ENCODE results near the gene HDAC7.

HDAC7 gene

DNA sequence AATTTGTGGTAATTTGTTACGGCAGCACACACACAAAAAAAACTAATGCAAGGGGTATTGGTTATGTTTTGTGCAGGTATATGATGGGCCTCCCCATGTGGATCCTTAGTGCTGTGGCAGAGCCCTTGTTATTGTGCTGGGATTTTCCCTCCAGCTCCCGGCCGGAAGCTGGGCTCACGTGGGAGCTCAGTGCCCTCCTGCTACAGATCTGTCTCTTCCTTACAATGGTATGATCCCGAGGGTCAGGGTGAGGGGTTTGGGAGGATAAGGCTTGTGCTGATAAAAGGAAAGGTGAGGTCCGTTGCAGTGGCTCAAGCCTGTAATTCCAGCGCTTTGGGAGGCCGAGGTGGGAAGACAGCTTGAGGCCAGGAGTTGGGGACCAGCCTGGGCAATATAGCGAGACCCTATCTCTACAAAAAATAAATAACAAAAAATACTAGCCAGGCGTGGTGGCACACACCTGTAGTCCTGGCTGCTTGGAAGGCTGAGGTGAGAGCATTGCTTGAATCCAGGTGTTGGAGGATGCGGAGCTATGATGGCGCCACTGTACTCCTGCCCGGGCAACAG lies 47.5 kb downstream of the HDAC7 start:
- Mint-ChIP-seq H3K36me3 (ENCODE audit: low read depth) (no peaks in the 10 kb centered on the region), H3K9me3 (no peaks in the 10 kb centered on the region), H3K4me3 (peak overlapping the region; percentile 78), H3K27ac (peak overlapping the region; percentile 78), H3K27me3 (ENCODE audit: low read depth) (peaks cover 13% of the 10 kb centered on the region), H3K4me1 (ENCODE audit: low read depth) (peaks cover 34% of the 10 kb centered on the region)

- Mint-ChIP-seq H3K4me1 (ENCODE audit: low read depth) (peaks cover 28% of the 10 kb centered on the region), H3K4me3 (peak overlapping the region; percentile 14), H3K27ac (no peak overlapping the region), H3K36me3 (ENCODE audit: low read depth) (no peaks in the 10 kb centered on the region), H3K27me3 (ENCODE audit: low read depth) (peaks cover 13% of the 10 kb centered on the region), H3K9me3 (no peaks in the 10 kb centered on the region)
These were observed 48.4 kb downstream of the HDAC7 start for GRCh38 chr12:47771304-47771703.

GRCh38 chr12:47770086-47770726 lies 49.5 kb downstream of the HDAC7 start:
- no peak overlapping the region for H3K4me3 Mint-ChIP-seq
- peaks cover 18% of the 10 kb centered on the region for H3K27me3 Mint-ChIP-seq (ENCODE audit: low read depth)
- H3K27ac Mint-ChIP-seq, result no peak overlapping the region
- no peaks in the 10 kb centered on the region for H3K9me3 Mint-ChIP-seq
- peaks cover 19% of the 10 kb centered on the region for H3K4me1 Mint-ChIP-seq (ENCODE audit: low read depth)
- no peaks in the 10 kb centered on the region for H3K36me3 Mint-ChIP-seq (ENCODE audit: low read depth)

DNA sequence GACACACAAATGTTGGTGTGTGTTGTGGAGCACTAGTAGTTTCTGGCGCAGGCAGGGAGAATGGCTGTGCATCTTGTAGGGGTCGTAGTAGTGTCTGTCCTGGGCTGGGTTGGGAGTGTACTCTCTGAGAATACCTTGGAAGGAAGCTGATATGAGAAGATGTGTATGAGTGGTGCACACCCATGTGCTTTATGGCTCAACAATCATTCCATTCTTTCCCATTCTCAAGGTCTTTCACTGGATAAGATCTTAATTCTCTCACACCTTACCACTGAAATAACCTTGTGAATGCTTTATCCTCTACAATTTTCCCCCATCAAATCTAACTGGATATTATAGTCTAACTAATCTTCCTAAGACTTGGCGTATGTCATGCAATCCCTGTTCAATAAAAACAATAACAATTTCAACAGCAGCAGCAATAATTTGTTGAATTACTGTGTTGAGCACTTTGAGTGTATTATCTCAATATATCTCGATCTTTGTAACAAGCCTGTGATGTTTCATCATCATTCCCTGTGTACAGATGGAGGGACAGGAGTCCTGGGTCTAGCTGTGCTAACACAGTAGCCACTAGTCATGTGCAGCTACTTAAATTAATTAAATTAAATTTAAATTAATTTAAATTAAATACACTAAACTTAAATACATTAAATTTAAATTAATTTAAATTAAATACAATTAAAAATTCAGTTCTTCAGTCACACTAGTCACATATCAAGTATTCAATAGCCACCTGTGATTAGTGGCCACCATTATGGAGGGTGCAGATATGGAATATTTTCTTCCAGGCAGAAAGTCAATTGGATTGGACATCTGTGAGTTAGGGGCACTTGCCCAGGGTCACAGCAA lies 50.2 kb downstream of the HDAC7 start:
- Mint-ChIP-seq H3K4me3 (no peak overlapping the region), H3K36me3 (ENCODE audit: low read depth) (no peaks in the 10 kb centered on the region), H3K9me3 (no peaks in the 10 kb centered on the region), H3K4me1 (ENCODE audit: low read depth) (peaks cover 16% of the 10 kb centered on the region), H3K27me3 (ENCODE audit: low read depth) (peaks cover 18% of the 10 kb centered on the region), H3K27ac (no peak overlapping the region)

DNA sequence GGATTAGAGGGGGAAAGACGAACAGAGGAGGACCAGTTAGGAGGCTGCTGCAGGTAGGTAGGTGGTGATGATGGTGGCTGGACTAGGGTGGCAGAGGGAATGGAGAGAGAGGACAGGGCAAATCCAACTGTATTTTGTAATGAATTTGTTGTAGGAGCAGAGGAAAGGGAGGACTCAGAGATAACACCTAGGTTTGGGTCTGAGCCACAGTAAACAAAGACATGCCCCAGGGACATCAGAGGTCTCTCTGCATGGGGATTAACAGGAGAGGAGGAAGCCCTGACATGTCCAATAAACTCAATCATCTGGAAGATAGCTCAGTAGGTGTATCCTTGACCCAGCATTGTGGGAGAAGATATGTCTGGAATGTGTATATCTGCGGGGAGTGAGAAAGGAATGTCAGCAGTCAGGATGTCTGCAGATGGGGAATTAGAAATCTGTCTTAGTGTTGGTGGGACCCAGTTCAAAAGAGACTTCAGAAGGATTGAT lies 51.3 kb downstream of the HDAC7 start:
- Mint-ChIP-seq H3K27me3 (ENCODE audit: low read depth) (peaks cover 18% of the 10 kb centered on the region), H3K4me1 (ENCODE audit: low read depth) (peaks cover 8% of the 10 kb centered on the region), H3K9me3 (no peaks in the 10 kb centered on the region), H3K36me3 (ENCODE audit: low read depth) (no peaks in the 10 kb centered on the region), H3K4me3 (no peak overlapping the region), H3K27ac (no peak overlapping the region)

GRCh38 chr12:47767216-47767724 lies 52.4 kb downstream of the HDAC7 start:
- no peak overlapping the region for H3K27ac Mint-ChIP-seq
- H3K27me3 Mint-ChIP-seq (ENCODE audit: low read depth), result peaks cover 14% of the 10 kb centered on the region
- no peaks in the 10 kb centered on the region for H3K9me3 Mint-ChIP-seq
- H3K4me3 Mint-ChIP-seq, result no peak overlapping the region
- peaks cover 5% of the 10 kb centered on the region for H3K4me1 Mint-ChIP-seq (ENCODE audit: low read depth)
- no peaks in the 10 kb centered on the region for H3K36me3 Mint-ChIP-seq (ENCODE audit: low read depth)

DNA sequence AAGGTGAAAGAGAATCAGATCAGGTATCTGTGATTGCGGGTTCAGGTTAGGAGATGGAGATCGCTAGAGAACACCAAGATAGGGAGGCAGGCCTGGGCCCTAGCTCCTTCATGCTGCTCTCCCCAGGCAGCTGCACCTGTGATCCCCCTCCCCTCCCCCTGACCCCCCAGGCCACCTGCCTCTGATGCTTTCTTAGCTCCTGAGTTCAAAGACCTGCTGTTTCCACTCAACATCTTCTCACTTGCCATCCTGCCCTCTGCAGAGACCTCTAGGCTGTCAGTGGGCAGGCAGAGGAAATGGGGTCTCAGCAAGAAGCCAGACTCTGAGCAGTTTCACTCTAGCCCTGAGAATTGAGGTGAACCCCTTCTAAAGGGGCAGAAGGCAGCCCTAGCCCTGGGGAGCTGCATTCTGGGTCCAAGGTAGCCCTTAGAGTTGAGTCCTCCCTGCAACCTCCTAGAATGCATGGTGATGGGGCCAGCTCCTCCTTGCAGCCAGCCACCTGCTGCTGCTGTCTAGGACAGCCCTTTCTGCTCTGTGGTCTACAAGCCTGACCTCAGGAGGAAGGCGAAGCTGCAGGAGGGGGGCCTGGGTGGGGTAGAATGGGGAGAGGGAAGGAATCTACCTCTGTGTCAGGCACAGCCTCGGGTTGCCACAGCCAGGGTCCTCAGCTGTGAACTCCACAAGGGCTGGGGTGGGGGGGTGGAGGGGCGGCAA lies 53.0 kb downstream of the HDAC7 start:
- Mint-ChIP-seq H3K27me3 (ENCODE audit: low read depth) (peaks cover 10% of the 10 kb centered on the region), H3K36me3 (ENCODE audit: low read depth) (no peaks in the 10 kb centered on the region), H3K4me3 (no peak overlapping the region), H3K9me3 (no peaks in the 10 kb centered on the region), H3K4me1 (ENCODE audit: low read depth) (peaks cover 3% of the 10 kb centered on the region), H3K27ac (no peak overlapping the region)

DNA sequence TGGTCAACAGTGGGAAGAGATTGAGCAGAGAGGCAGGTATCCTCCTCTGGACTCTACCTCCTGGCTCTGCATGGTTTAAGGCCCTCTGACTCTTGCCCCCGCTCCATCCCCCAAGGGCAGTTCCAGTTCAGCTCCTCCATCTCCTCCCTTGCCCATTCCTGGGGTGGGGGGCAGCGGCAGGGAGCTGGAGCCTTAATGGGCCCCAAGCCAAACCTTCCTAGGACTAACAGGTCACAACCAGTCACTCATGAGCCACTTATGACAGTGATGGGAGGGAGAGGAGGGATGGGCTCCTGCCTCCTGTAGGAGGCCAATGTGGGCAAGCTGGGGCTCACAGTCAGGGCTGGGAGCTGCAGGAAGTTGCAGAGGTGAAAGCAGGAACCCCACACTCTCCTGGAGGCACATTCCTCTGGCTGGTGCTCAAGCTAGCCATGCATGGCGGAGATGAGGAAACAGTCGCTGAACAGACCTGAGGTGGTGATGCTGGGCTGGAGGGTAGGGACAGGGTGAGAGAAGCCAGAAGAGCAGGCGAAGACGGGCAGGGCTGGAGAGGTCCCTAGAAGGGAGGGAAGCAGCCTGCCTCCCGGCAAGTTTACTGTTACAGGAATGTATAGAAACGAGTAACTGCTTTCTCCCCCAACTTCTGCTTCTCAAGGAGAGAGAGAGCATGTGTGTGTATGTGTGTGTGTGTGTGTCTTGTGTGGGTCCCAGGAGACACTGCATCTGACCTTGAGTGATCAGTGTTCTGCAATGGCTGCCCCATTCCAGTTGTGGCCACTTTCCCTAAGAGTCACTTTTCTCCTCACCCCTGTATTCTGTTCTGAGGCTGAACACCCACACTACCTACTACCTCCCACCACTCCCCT lies 56.0 kb downstream of the HDAC7 start:
- Mint-ChIP-seq H3K36me3 (ENCODE audit: low read depth) (no peaks in the 10 kb centered on the region), H3K27me3 (ENCODE audit: low read depth) (peaks cover 10% of the 10 kb centered on the region), H3K4me3 (no peak overlapping the region), H3K9me3 (no peaks in the 10 kb centered on the region), H3K27ac (no peak overlapping the region), H3K4me1 (ENCODE audit: low read depth) (peaks cover 3% of the 10 kb centered on the region)

DNA sequence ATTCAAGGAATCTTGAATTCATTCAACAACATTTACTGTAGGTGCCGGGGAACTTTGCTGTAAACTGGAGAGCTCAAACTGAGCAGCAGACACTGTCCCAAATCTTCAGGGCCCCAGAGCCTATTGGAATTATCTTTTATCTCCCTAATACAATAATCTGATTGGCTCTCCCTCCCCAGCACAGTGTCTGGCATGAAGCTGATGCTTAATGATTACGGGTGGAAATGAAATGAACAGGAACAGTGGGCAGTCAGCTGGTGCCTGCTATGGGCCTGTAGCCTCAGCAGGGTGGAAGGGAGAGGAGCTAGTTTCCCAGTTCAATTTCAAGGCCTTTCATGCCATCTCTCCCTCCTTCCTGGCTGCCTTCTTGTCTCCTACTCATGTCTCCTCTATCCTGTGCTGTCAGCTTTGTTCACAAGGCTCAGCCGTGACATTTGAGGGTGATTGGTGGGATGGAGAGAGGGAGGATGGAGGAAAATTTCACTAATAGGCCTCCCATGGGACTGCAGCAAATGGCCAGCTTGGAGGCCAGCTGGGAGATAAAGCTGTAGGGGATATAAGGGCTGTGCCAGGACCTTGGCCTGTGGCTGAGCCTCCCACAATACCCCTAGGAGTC lies 56.7 kb downstream of the HDAC7 start:
- Mint-ChIP-seq H3K27me3 (ENCODE audit: low read depth) (peaks cover 10% of the 10 kb centered on the region), H3K36me3 (ENCODE audit: low read depth) (no peaks in the 10 kb centered on the region), H3K4me3 (no peak overlapping the region), H3K4me1 (ENCODE audit: low read depth) (peaks cover 6% of the 10 kb centered on the region), H3K9me3 (no peaks in the 10 kb centered on the region), H3K27ac (no peak overlapping the region)

GRCh38 chr12:47758834-47759690 lies 60.6 kb downstream of the HDAC7 start, which contains the start of gene RAPGEF3:
Gene RAPGEF3 (minus strand): TSS chr12:47758880. CDS start chr12:47758556, 324 bp downstream.
- Mint-ChIP-seq H3K9me3 (no peaks in the 10 kb centered on the region), H3K27me3 (ENCODE audit: low read depth) (no peaks in the 10 kb centered on the region), H3K36me3 (ENCODE audit: low read depth) (no peaks in the 10 kb centered on the region), H3K4me1 (ENCODE audit: low read depth) (peaks cover 37% of the 10 kb centered on the region), H3K27ac (no peak within 1 kb of the TSS), H3K4me3 (peak within 1 kb of the TSS; percentile 67)

GRCh38 chr12:47758584-47758833 lies 61.2 kb downstream of the HDAC7 start:
- no peaks in the 10 kb centered on the region for H3K36me3 Mint-ChIP-seq (ENCODE audit: low read depth)
- H3K4me1 Mint-ChIP-seq (ENCODE audit: low read depth), result peaks cover 40% of the 10 kb centered on the region
- no peaks in the 10 kb centered on the region for H3K9me3 Mint-ChIP-seq
- H3K4me3 Mint-ChIP-seq, result peak overlapping the region; percentile 33
- no peak overlapping the region for H3K27ac Mint-ChIP-seq
- no peaks in the 10 kb centered on the region for H3K27me3 Mint-ChIP-seq (ENCODE audit: low read depth)

DNA sequence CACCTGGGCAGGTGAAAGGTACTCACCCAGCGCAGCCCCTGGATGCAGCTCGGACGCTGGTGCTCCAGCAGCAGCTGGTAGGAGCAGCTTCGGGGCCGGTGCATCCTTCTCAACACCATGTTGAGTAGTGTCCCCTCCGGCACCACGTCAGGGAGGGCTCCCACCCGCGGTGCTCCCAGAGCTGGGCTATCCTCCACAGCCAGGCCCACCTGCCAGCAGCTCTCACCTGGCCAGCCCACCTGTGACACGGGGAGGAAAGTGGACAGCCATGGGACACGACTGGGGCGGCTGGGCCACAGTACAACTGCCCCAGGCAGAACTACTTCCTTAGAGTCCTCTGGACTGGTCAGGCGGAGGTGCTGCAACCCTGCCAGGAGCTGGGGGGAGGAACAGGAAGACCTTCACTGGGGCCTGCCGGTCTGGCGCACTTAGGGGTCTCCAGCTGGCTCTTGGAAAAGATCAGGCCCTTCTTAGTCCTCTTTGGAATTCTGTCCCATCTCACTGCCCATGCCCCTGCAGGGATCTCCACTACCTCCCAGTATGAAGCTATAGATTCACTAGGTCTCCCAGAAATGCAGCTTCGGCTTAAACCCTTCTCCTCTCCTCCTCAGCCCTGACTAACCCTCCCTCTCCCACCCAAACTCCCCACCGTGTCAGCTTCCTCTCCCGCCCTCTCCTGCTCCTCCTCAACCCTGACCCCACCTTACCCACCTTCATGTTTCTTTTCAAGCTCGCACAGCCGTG lies 61.7 kb downstream of the HDAC7 start:
- H3K27ac Mint-ChIP-seq, result no peak overlapping the region
- no peaks in the 10 kb centered on the region for H3K36me3 Mint-ChIP-seq (ENCODE audit: low read depth)
- H3K27me3 Mint-ChIP-seq (ENCODE audit: low read depth), result no peaks in the 10 kb centered on the region
- H3K4me1 Mint-ChIP-seq (ENCODE audit: low read depth), result peaks cover 43% of the 10 kb centered on the region
- H3K4me3 Mint-ChIP-seq, result peak overlapping the region; percentile 34
- H3K9me3 Mint-ChIP-seq, result no peaks in the 10 kb centered on the region
